Fibroblast of lung (primary cell): ENCODE measurements around the gene UBE2N. TPM values are rescaled to one million over a fixed set of nuclear protein-coding genes. Genes with fewer than 3 reads are reported as not detected.

Experiments used
- DNase-seq, 2 donors: peaks; one replicate each; pipeline versions ENCODE4 v3.0.0 to v3.0.0-alpha.2; 2010; ENCODE audit warnings: low read depth in 2 of 2
- H2AFZ ChIP-seq: 2 replicates; pipeline ENCODE4 v1.5.1; 2012; ENCODE audit warnings: low read length, control low read depth, inconsistent platforms
- H3K27ac ChIP-seq: 2 replicates; pipeline ENCODE4 v1.5.1; 2011; ENCODE audit warnings: low read length, control low read depth; ENCODE audit not compliant: insufficient read depth
- H3K27me3 ChIP-seq: 2 replicates; pipeline ENCODE4 v1.5.1; 2011; ENCODE audit warnings: mild to moderate bottlenecking, low read length; ENCODE audit not compliant: control insufficient read depth, insufficient read depth
- H3K36me3 ChIP-seq: 2 replicates; pipeline ENCODE4 v1.5.1; 2011; ENCODE audit warnings: low read length; ENCODE audit not compliant: control insufficient read depth, insufficient read depth
- H3K4me1 ChIP-seq: 2 replicates; pipeline ENCODE4 v1.5.1; 2011; ENCODE audit warnings: low read length; ENCODE audit not compliant: control insufficient read depth, insufficient read depth; ENCODE audit errors: extremely low read depth
- H3K4me2 ChIP-seq: 2 replicates; pipeline ENCODE4 v1.5.1; 2011; ENCODE audit warnings: low read length, control low read depth; ENCODE audit not compliant: insufficient read depth; ENCODE audit errors: extremely low read depth
- H3K4me3 ChIP-seq, 4 experiments: fragments of 200-600 bp in 1 of 4; sonication (generic) in 1 of 4; replicated peaks in 1 of 4; 2 replicates each; pipeline ENCODE4 v1.5.1; 2011 to 2016; ENCODE audit warnings: low read length in 4 of 4, low read depth in 3 of 4, mild to moderate bottlenecking in 3 of 4, control low read depth in 2 of 4, inconsistent platforms in 1 of 4, mixed read lengths in 1 of 4; ENCODE audit not compliant: insufficient read depth in 1 of 4; ENCODE audit errors: control extremely low read depth in 1 of 4
- H3K79me2 ChIP-seq: 2 replicates; pipeline ENCODE4 v1.5.1; 2012; ENCODE audit warnings: mild to moderate bottlenecking, low read length, inconsistent platforms; ENCODE audit not compliant: control insufficient read depth, insufficient read depth
- H3K9ac ChIP-seq: 2 replicates; pipeline ENCODE4 v1.5.1; 2011; ENCODE audit warnings: mild to moderate bottlenecking, low read length, control low read depth; ENCODE audit not compliant: insufficient read depth
- H3K9me3 ChIP-seq: 2 replicates; pipeline ENCODE4 v1.5.1; 2012; ENCODE audit warnings: low read depth, low read length; ENCODE audit not compliant: control insufficient read depth, insufficient read depth
- H4K20me1 ChIP-seq: 2 replicates; pipeline ENCODE4 v1.5.1; 2011; ENCODE audit warnings: low read length; ENCODE audit not compliant: control insufficient read depth, insufficient read depth; ENCODE audit errors: extremely low read depth
- EZH2 ChIP-seq: IDR thresholded peaks from 2 replicates; pipeline ENCODE4 v1.5.1; 2012; ENCODE audit warnings: low read length, control low read depth, mild to moderate bottlenecking; ENCODE audit errors: missing control alignments
- polyA plus RNA-seq, 2 donors: library from polyadenylated mRNA; depleted of rRNA in 1 of 2; stranded (reverse) in 1 of 2; unstranded in 1 of 2; fragments of >200 nt; gene quantifications; 2 replicates each; pipeline ENCODE4 v1.2.1, GENCODE V29; 2011 to 2012; ENCODE audit warnings: missing spikeins in 1 of 2
- total RNA-seq: library from RNA; depleted of rRNA; stranded (reverse); fragments of >200 nt; gene quantifications from 2 replicates; pipeline ENCODE4 v1.2.1, GENCODE V29; 2014
- TF ChIP-seq, protein P1 (sequence below), 2 donors: IDR thresholded peaks in 1 of 2; conservative IDR thresholded peaks in 1 of 2; 1 replicate in 1 of 2; 2 replicates in 1 of 2; pipeline ENCODE4 v1.5.1; 2011 to 2012; ENCODE audit warnings: low read length in 2 of 2, control low read depth in 1 of 2, inconsistent platforms in 1 of 2, low read depth in 1 of 2, mild to moderate bottlenecking in 1 of 2

Gene UBE2N
- total and polyA plus RNA-seq, 2 donors (not counting 1 experiment from before 2014, with no cell fraction given), result 115 to 149 TPM

DNA sequence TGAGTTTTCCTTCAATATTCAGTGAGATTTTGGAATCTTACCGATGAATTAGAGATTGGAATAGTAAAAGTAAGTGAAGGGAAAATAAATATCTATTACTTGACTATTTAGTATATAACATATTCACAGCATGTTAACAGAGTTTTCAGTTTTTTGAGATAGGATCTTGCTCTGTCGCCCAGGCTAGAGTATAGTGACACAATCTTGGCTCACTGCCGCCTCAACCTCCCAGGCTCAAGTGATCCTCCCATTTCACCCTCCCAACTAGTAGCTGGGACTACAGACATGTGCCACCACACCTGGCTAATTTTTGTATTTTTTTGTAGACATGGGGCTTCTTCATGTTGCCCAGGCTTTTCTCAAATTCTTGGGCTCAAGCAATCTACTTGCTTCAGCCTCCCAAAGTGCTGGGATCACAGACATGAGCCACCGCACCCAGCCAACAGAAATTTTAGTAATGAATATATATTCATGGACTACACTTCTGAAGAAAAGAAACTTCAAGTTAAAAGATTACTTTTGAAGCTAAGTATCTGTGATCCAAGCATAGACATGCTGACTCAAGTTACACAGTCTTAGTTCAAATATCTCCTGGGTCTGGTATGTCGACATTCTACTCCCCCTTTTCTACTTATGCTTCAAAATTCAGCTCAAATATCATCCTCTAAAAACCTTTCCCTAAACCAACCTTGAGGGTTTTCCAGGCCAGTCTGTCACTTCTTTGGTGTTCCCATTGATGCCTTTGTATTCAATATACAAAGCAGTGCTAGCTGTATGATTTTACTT lies 13.8 kb downstream of the UBE2N start:
- peak; percentile 62 to 77 for DNase-seq
- Histone ChIP-seq H3K79me2 (peaks cover 94% of the 10 kb centered on the region), H3K9ac (no peak overlapping the region), H3K36me3 (no peaks in the 10 kb centered on the region), H3K4me2 (peak overlapping the region; percentile 52), H3K4me3 (no peak overlapping the region), H3K27ac (no peak overlapping the region), H4K20me1 (no peaks in the 10 kb centered on the region), H3K9me3 (no peaks in the 10 kb centered on the region), H2AFZ (no peak overlapping the region), H3K4me1 (peaks cover 9% of the 10 kb centered on the region), H3K27me3 (no peaks in the 10 kb centered on the region)
- TF ChIP-seq EZH2, result no peak
- TF ChIP-seq, protein P1, sequence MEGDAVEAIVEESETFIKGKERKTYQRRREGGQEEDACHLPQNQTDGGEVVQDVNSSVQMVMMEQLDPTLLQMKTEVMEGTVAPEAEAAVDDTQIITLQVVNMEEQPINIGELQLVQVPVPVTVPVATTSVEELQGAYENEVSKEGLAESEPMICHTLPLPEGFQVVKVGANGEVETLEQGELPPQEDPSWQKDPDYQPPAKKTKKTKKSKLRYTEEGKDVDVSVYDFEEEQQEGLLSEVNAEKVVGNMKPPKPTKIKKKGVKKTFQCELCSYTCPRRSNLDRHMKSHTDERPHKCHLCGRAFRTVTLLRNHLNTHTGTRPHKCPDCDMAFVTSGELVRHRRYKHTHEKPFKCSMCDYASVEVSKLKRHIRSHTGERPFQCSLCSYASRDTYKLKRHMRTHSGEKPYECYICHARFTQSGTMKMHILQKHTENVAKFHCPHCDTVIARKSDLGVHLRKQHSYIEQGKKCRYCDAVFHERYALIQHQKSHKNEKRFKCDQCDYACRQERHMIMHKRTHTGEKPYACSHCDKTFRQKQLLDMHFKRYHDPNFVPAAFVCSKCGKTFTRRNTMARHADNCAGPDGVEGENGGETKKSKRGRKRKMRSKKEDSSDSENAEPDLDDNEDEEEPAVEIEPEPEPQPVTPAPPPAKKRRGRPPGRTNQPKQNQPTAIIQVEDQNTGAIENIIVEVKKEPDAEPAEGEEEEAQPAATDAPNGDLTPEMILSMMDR (conservative IDR thresholded peaks at IDR 0.05 in 1 of 2, IDR thresholded peaks at IDR 0.05 in 1 of 2; ENCODE audit: low read depth in 1 of 2, low read length in 2 of 2), result no peak

GRCh38 chr12:93426412-93426805 lies 15.3 kb downstream of the UBE2N start:
- no peak overlapping the region for H3K27ac ChIP-seq
- TF ChIP-seq, protein P1 (conservative IDR thresholded peaks at IDR 0.05 in 1 of 2, IDR thresholded peaks at IDR 0.05 in 1 of 2; ENCODE audit: low read depth in 1 of 2, low read length in 2 of 2), result no peak
- no peak for TF ChIP-seq EZH2
- H3K4me1 ChIP-seq, result peaks cover 9% of the 10 kb centered on the region
- no peaks in the 10 kb centered on the region for H3K9me3 ChIP-seq
- H4K20me1 ChIP-seq, result no peaks in the 10 kb centered on the region
- no peak overlapping the region for H3K4me2 ChIP-seq
- no peak for DNase-seq
- no peak overlapping the region for H3K9ac ChIP-seq
- no peak overlapping the region for H3K4me3 ChIP-seq
- H3K36me3 ChIP-seq, result no peaks in the 10 kb centered on the region
- H3K79me2 ChIP-seq, result peaks cover 94% of the 10 kb centered on the region
- H2AFZ ChIP-seq, result no peak overlapping the region
- H3K27me3 ChIP-seq, result no peaks in the 10 kb centered on the region

GRCh38 chr12:93425736-93426411 lies 15.9 kb downstream of the UBE2N start:
- peaks cover 92% of the 10 kb centered on the region for H3K79me2 ChIP-seq
- no peak overlapping the region for H3K27ac ChIP-seq
- H3K4me1 ChIP-seq, result peaks cover 9% of the 10 kb centered on the region
- H3K9ac ChIP-seq, result no peak overlapping the region
- no peaks in the 10 kb centered on the region for H3K27me3 ChIP-seq
- DNase-seq, result no peak
- H3K4me3 ChIP-seq, result no peak overlapping the region
- no peak for TF ChIP-seq EZH2
- TF ChIP-seq, protein P1 (conservative IDR thresholded peaks at IDR 0.05 in 1 of 2, IDR thresholded peaks at IDR 0.05 in 1 of 2; ENCODE audit: low read depth in 1 of 2, low read length in 2 of 2), result no peak
- H3K4me2 ChIP-seq, result peak overlapping the region; percentile 20
- no peaks in the 10 kb centered on the region for H3K9me3 ChIP-seq
- H4K20me1 ChIP-seq, result no peaks in the 10 kb centered on the region
- H2AFZ ChIP-seq, result no peak overlapping the region
- H3K36me3 ChIP-seq, result no peaks in the 10 kb centered on the region
